ENCODE data around the gene ROCK2. TPM values are rescaled to one million over a fixed set of nuclear protein-coding genes. Genes with fewer than 3 reads are reported as not detected.

ROCK2 gene
- total and polyA plus RNA-seq, 2 donors (not counting 1 experiment from before 2014, with no cell fraction given): 2.3 to 30.2 TPM

DNA sequence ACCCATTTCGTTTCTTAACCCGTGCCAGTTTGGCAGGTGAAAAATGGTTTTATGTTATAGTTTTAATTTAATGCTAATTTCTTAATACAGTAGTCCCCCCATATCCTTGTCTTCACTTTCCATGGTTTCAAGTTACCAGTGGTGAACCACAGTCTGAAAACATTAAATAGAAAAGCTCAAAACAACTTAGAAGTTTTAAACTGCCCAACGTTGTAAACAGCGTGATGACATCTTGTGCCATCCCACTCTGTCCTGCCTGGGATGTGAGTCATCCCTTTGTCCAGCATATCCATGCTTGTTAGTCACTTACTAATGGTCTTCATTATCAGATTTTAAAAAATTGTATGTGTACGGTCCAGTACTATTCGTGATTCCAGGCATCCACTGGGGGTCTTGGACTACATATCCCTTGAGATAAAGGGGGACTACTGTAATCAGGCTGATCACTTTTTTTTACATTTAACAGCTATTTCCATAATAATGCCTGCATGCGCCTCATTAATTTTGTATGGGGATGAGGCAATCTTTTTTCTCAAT is 157.3 kb downstream of the ROCK2 start:
- no peaks in the 10 kb centered on the region for H3K79me2 ChIP-seq (ENCODE audit: control insufficient read depth, insufficient read depth, low read length)
- H3K27ac ChIP-seq (ENCODE audit: low read length in 2 of 2): no peak overlapping the region
- POLR2A ChIA-PET: no interaction called here
- H3K4me2 ChIP-seq (replicated peaks; ENCODE audit: low read depth, low read length, poor library complexity, severe bottlenecking): no peak overlapping the region
- H3K4me1 Mint-ChIP-seq: no peaks in the 10 kb centered on the region
- peaks cover 3 to 13% of the 10 kb centered on the region in 2 experiments for H3K36me3 ChIP-seq (replicated peaks in 1 of 2; ENCODE audit: control extremely low read depth in 1 of 2, control insufficient read depth in 1 of 2, extremely low read depth in 1 of 2, insufficient read depth in 2 of 2, low read length in 1 of 2)
- H3K27ac Mint-ChIP-seq: no peak overlapping the region
- H3K9me3 Mint-ChIP-seq (ENCODE audit: insufficient read depth): no peaks in the 10 kb centered on the region
- intact Hi-C loops (cut with micrococcal nuclease): no loop called here
- CTCF ChIA-PET: no interaction called here
- H3K9ac ChIP-seq (ENCODE audit: low read length): no peak overlapping the region
- 100% methylated on average over 2 of the region's 7 CpGs for WGBS (ENCODE audit: insufficient coverage)
- no peak for ATAC-seq (ENCODE audit: low read depth)
- TF ChIP-seq, protein P1, sequence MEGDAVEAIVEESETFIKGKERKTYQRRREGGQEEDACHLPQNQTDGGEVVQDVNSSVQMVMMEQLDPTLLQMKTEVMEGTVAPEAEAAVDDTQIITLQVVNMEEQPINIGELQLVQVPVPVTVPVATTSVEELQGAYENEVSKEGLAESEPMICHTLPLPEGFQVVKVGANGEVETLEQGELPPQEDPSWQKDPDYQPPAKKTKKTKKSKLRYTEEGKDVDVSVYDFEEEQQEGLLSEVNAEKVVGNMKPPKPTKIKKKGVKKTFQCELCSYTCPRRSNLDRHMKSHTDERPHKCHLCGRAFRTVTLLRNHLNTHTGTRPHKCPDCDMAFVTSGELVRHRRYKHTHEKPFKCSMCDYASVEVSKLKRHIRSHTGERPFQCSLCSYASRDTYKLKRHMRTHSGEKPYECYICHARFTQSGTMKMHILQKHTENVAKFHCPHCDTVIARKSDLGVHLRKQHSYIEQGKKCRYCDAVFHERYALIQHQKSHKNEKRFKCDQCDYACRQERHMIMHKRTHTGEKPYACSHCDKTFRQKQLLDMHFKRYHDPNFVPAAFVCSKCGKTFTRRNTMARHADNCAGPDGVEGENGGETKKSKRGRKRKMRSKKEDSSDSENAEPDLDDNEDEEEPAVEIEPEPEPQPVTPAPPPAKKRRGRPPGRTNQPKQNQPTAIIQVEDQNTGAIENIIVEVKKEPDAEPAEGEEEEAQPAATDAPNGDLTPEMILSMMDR (IDR thresholded peaks at IDR 0.05): no peak
- no peak for TF ChIP-seq EZH2 (IDR thresholded peaks at IDR 0.05; ENCODE audit: borderline replicate concordance, insufficient read depth, low read depth, low read length, poor library complexity, severe bottlenecking)
- no peak overlapping the region for H3K4me3 Mint-ChIP-seq
- H3K4me3 ChIP-seq (ENCODE audit: control extremely low read depth in 1 of 5, extremely low read depth in 1 of 5, insufficient read depth in 1 of 5, low read depth in 2 of 5, low read length in 4 of 5): no peak overlapping the region
- no peaks in the 10 kb centered on the region for H3K9me3 ChIP-seq (ENCODE audit: control extremely low read depth in 1 of 3, control insufficient read depth in 2 of 3, insufficient read depth in 1 of 3, low read length in 2 of 3)
- no peaks in the 10 kb centered on the region for H3K4me1 ChIP-seq (ENCODE audit: control insufficient read depth in 2 of 2, insufficient read depth in 2 of 2, low read length in 2 of 2)
- no peak overlapping the region for H2AFZ ChIP-seq (ENCODE audit: insufficient read depth, low read depth, low read length, poor library complexity, severe bottlenecking)
- no peaks in the 10 kb centered on the region for H4K20me1 ChIP-seq (ENCODE audit: control insufficient read depth, insufficient read depth, low read length, poor library complexity, severe bottlenecking)
- H3K27me3 Mint-ChIP-seq: no peaks in the 10 kb centered on the region
- H3K27me3 ChIP-seq (replicated peaks in 1 of 4; ENCODE audit: control extremely low read depth in 1 of 4, control insufficient read depth in 3 of 4, insufficient read depth in 4 of 4, low read length in 3 of 4): no peaks in the 10 kb centered on the region
- DNase-seq: no peak

DNA sequence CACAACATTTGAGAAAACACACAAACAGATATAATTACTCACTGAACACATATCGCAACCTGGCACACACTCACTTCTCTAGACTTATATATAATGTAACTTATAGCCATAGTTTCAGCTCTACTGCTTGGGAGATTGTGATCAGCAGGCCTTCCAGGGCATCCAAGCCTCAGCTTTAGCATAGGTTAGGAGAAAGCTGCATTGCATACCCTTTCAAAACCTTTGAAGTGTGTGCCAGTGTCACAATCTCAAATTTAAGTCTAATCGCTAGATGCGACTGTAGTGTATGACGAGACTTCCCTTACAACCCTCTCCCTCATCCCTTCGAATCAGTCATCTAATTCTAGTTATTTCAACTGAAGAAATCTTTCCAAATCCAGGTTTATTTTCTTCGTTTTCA is 158.3 kb downstream of the ROCK2 start:
- ChIA-PET CTCF (no interaction called here), POLR2A (no interaction called here)
- WGBS (ENCODE audit: insufficient coverage): 100% methylated on average over 5 of the region's 6 CpGs

More for the DNA sequence above, 158.3 kb downstream of the ROCK2 start:
- no peak overlapping the region for H3K4me2 ChIP-seq (replicated peaks; ENCODE audit: low read depth, low read length, poor library complexity, severe bottlenecking)
- no peak overlapping the region for H3K27ac Mint-ChIP-seq
- no peak for ATAC-seq (ENCODE audit: low read depth)
- H3K36me3 ChIP-seq (replicated peaks in 1 of 2; ENCODE audit: control extremely low read depth in 1 of 2, control insufficient read depth in 1 of 2, extremely low read depth in 1 of 2, insufficient read depth in 2 of 2, low read length in 1 of 2): peaks cover 3 to 9% of the 10 kb centered on the region in 2 experiments
- no peak for TF ChIP-seq EZH2 (IDR thresholded peaks at IDR 0.05; ENCODE audit: borderline replicate concordance, insufficient read depth, low read depth, low read length, poor library complexity, severe bottlenecking)
- TF ChIP-seq, protein P1 (IDR thresholded peaks at IDR 0.05): no peak
- no peaks in the 10 kb centered on the region for H3K27me3 ChIP-seq (replicated peaks in 1 of 4; ENCODE audit: control extremely low read depth in 1 of 4, control insufficient read depth in 3 of 4, insufficient read depth in 4 of 4, low read length in 3 of 4)
- H3K4me3 ChIP-seq (ENCODE audit: control extremely low read depth in 1 of 5, extremely low read depth in 1 of 5, insufficient read depth in 1 of 5, low read depth in 2 of 5, low read length in 4 of 5): no peak overlapping the region
- no peak overlapping the region for H2AFZ ChIP-seq (ENCODE audit: insufficient read depth, low read depth, low read length, poor library complexity, severe bottlenecking)
- no peak overlapping the region for H3K4me3 Mint-ChIP-seq
- H3K27ac ChIP-seq (ENCODE audit: low read length in 2 of 2): no peak overlapping the region
- H4K20me1 ChIP-seq (ENCODE audit: control insufficient read depth, insufficient read depth, low read length, poor library complexity, severe bottlenecking): no peaks in the 10 kb centered on the region
- H3K9me3 ChIP-seq (ENCODE audit: control extremely low read depth in 1 of 3, control insufficient read depth in 2 of 3, insufficient read depth in 1 of 3, low read length in 2 of 3): no peaks in the 10 kb centered on the region
- intact Hi-C loops (cut with micrococcal nuclease): no loop called here
- no peaks in the 10 kb centered on the region for H3K9me3 Mint-ChIP-seq (ENCODE audit: insufficient read depth)
- no peaks in the 10 kb centered on the region for H3K27me3 Mint-ChIP-seq
- no peak for DNase-seq
- H3K79me2 ChIP-seq (ENCODE audit: control insufficient read depth, insufficient read depth, low read length): no peaks in the 10 kb centered on the region
- H3K4me1 Mint-ChIP-seq: no peaks in the 10 kb centered on the region
- H3K9ac ChIP-seq (ENCODE audit: low read length): no peak overlapping the region
- H3K4me1 ChIP-seq (ENCODE audit: control insufficient read depth in 2 of 2, insufficient read depth in 2 of 2, low read length in 2 of 2): no peaks in the 10 kb centered on the region
